ENCODE results near the gene BTBD9. TPM values are rescaled to one million over a fixed set of nuclear protein-coding genes. Genes with fewer than 3 reads are reported as not detected.

BTBD9 gene
- total RNA-seq, 4 donors from 2014 or later = 17.3 to 50.3 (median 37.8) TPM

- no peak overlapping the region for H3K27ac ChIP-seq
- H3K36me3 ChIP-seq = no peaks in the 10 kb centered on the region
- no peaks in the 10 kb centered on the region for H3K27me3 ChIP-seq
- H3K4me1 ChIP-seq = no peaks in the 10 kb centered on the region
- H3K9me3 ChIP-seq = no peaks in the 10 kb centered on the region
- no peak overlapping the region for H3K4me3 ChIP-seq
- DNase-seq = no peak
- TF ChIP-seq POLR2A (IDR thresholded peaks at IDR 0.05) (no peak), CTCF (IDR thresholded peaks at IDR 0.05) (no peak)
These were observed 272.5 kb downstream of the BTBD9 start for GRCh38 chr6:38367231-38367630.

- no peaks in the 10 kb centered on the region for H3K36me3 ChIP-seq
- no peaks in the 10 kb centered on the region for H3K9me3 ChIP-seq
- no peak overlapping the region for H3K4me3 ChIP-seq
- DNase-seq = no peak
- no peaks in the 10 kb centered on the region for H3K4me1 ChIP-seq
- no peak for TF ChIP-seq CTCF (IDR thresholded peaks at IDR 0.05)
- TF ChIP-seq POLR2A (IDR thresholded peaks at IDR 0.05) = no peak
- no peaks in the 10 kb centered on the region for H3K27me3 ChIP-seq
- H3K27ac ChIP-seq = no peak overlapping the region
These were observed 273.5 kb downstream of the BTBD9 start for GRCh38 chr6:38366234-38366633.

- H3K4me3 ChIP-seq = no peak overlapping the region
- no peaks in the 10 kb centered on the region for H3K27me3 ChIP-seq
- TF ChIP-seq POLR2A (IDR thresholded peaks at IDR 0.05) (no peak), CTCF (IDR thresholded peaks at IDR 0.05) (no peak)
- no peaks in the 10 kb centered on the region for H3K36me3 ChIP-seq
- H3K9me3 ChIP-seq = no peaks in the 10 kb centered on the region
- H3K4me1 ChIP-seq = no peaks in the 10 kb centered on the region
- DNase-seq = no peak
- no peak overlapping the region for H3K27ac ChIP-seq
These were observed 275.0 kb downstream of the BTBD9 start for GRCh38 chr6:38364775-38365174.

- Histone ChIP-seq H3K36me3 (no peaks in the 10 kb centered on the region), H3K27ac (no peak overlapping the region), H3K4me1 (no peaks in the 10 kb centered on the region), H3K4me3 (no peak overlapping the region), H3K9me3 (no peaks in the 10 kb centered on the region), H3K27me3 (no peaks in the 10 kb centered on the region)
- TF ChIP-seq POLR2A (IDR thresholded peaks at IDR 0.05) = no peak
- TF ChIP-seq CTCF (IDR thresholded peaks at IDR 0.05) = no peak
- DNase-seq = no peak
These were observed 275.6 kb downstream of the BTBD9 start for GRCh38 chr6:38364127-38364526.

GRCh38 chr6:38355519-38355918, 284.2 kb downstream of the BTBD9 start:
- Histone ChIP-seq H3K27me3 (no peaks in the 10 kb centered on the region), H3K27ac (no peak overlapping the region), H3K9me3 (no peaks in the 10 kb centered on the region), H3K36me3 (no peaks in the 10 kb centered on the region), H3K4me1 (no peaks in the 10 kb centered on the region), H3K4me3 (no peak overlapping the region)
- TF ChIP-seq CTCF (IDR thresholded peaks at IDR 0.05) (no peak), POLR2A (IDR thresholded peaks at IDR 0.05) (no peak)
- DNase-seq = no peak

GRCh38 chr6:38354905-38355304, 284.8 kb downstream of the BTBD9 start:
- Histone ChIP-seq H3K9me3 (no peaks in the 10 kb centered on the region), H3K27ac (no peak overlapping the region), H3K4me3 (no peak overlapping the region), H3K4me1 (no peaks in the 10 kb centered on the region), H3K27me3 (no peaks in the 10 kb centered on the region), H3K36me3 (no peaks in the 10 kb centered on the region)
- no peak for TF ChIP-seq CTCF (IDR thresholded peaks at IDR 0.05)
- no peak for TF ChIP-seq POLR2A (IDR thresholded peaks at IDR 0.05)
- DNase-seq = no peak

All from Peyer's patch (tissue), 4 donors.